ENCODE measurements around the gene DNAL4.

DNAL4 gene

GRCh38 chr22:38734421-38735100 is 59.4 kb downstream of the DNAL4 start:
- no peaks in the 10 kb centered on the region for H3K79me2 ChIP-seq (ENCODE audit: insufficient read depth, low read length)
- H2AFZ ChIP-seq (ENCODE audit: low read depth, low read length) = no peak overlapping the region
- peaks cover 98% of the 10 kb centered on the region for H3K36me3 ChIP-seq (ENCODE audit: insufficient read depth, low read length)
- H4K20me1 ChIP-seq (ENCODE audit: insufficient read depth, low read length) = peaks cover 51% of the 10 kb centered on the region
- no peaks in the 10 kb centered on the region for H3K4me1 ChIP-seq (ENCODE audit: insufficient read depth, low read length)
- H3K4me3 ChIP-seq (ENCODE audit: low read depth in 1 of 2, low read length in 2 of 2) = no peak overlapping the region
- no peak overlapping the region for H3K27ac ChIP-seq (ENCODE audit: low read length)
- H3K4me2 ChIP-seq (ENCODE audit: insufficient read depth, low read length) = no peak overlapping the region
- H3K27me3 ChIP-seq (ENCODE audit: insufficient read depth, low read length, poor library complexity) = no peaks in the 10 kb centered on the region
- no peaks in the 10 kb centered on the region for H3K9me3 ChIP-seq (ENCODE audit: insufficient read depth, low read length, severe bottlenecking)
- ATAC-seq (ENCODE audit: insufficient read depth, low read depth) (no peak), DNase-seq (no peak)
- TF ChIP-seq CTCF (IDR thresholded peaks at IDR 0.05; ENCODE audit: borderline replicate concordance, extremely low read depth, low read length, poor library complexity, severe bottlenecking) (no peak), EZH2 (IDR thresholded peaks at IDR 0.05; ENCODE audit: borderline replicate concordance, low read depth, low read length, severe bottlenecking) (no peak)
- no peak overlapping the region for H3K9ac ChIP-seq (ENCODE audit: low read depth, low read length)

- Histone ChIP-seq H3K27ac (ENCODE audit: low read length) (no peak overlapping the region), H2AFZ (ENCODE audit: low read depth, low read length) (no peak overlapping the region), H3K36me3 (ENCODE audit: insufficient read depth, low read length) (peaks cover 98% of the 10 kb centered on the region), H3K4me1 (ENCODE audit: insufficient read depth, low read length) (no peaks in the 10 kb centered on the region), H3K27me3 (ENCODE audit: insufficient read depth, low read length, poor library complexity) (no peaks in the 10 kb centered on the region), H3K79me2 (ENCODE audit: insufficient read depth, low read length) (no peaks in the 10 kb centered on the region), H3K9me3 (ENCODE audit: insufficient read depth, low read length, severe bottlenecking) (no peaks in the 10 kb centered on the region), H4K20me1 (ENCODE audit: insufficient read depth, low read length) (peaks cover 46% of the 10 kb centered on the region), H3K4me3 (ENCODE audit: low read depth in 1 of 2, low read length in 2 of 2) (no peak overlapping the region), H3K4me2 (ENCODE audit: insufficient read depth, low read length) (no peak overlapping the region), H3K9ac (ENCODE audit: low read depth, low read length) (no peak overlapping the region)
- no peak for ATAC-seq (ENCODE audit: insufficient read depth, low read depth)
- TF ChIP-seq EZH2 (IDR thresholded peaks at IDR 0.05; ENCODE audit: borderline replicate concordance, low read depth, low read length, severe bottlenecking) = no peak
- TF ChIP-seq CTCF (IDR thresholded peaks at IDR 0.05; ENCODE audit: borderline replicate concordance, extremely low read depth, low read length, poor library complexity, severe bottlenecking) = no peak
- DNase-seq = no peak
These were observed 60.1 kb downstream of the DNAL4 start for GRCh38 chr22:38733724-38734381.

- Histone ChIP-seq H3K4me2 (ENCODE audit: insufficient read depth, low read length) (no peak overlapping the region), H3K9me3 (ENCODE audit: insufficient read depth, low read length, severe bottlenecking) (no peaks in the 10 kb centered on the region), H3K9ac (ENCODE audit: low read depth, low read length) (no peak overlapping the region), H3K4me1 (ENCODE audit: insufficient read depth, low read length) (no peaks in the 10 kb centered on the region), H3K79me2 (ENCODE audit: insufficient read depth, low read length) (no peaks in the 10 kb centered on the region), H3K36me3 (ENCODE audit: insufficient read depth, low read length) (peaks cover 98% of the 10 kb centered on the region), H3K4me3 (ENCODE audit: low read depth in 1 of 2, low read length in 2 of 2) (no peak overlapping the region), H2AFZ (ENCODE audit: low read depth, low read length) (no peak overlapping the region), H3K27ac (ENCODE audit: low read length) (no peak overlapping the region), H3K27me3 (ENCODE audit: insufficient read depth, low read length, poor library complexity) (no peaks in the 10 kb centered on the region), H4K20me1 (ENCODE audit: insufficient read depth, low read length) (peaks cover 46% of the 10 kb centered on the region)
- ATAC-seq (ENCODE audit: insufficient read depth, low read depth) = peak; percentile 74
- TF ChIP-seq EZH2 (IDR thresholded peaks at IDR 0.05; ENCODE audit: borderline replicate concordance, low read depth, low read length, severe bottlenecking) = no peak
- TF ChIP-seq CTCF (IDR thresholded peaks at IDR 0.05; ENCODE audit: borderline replicate concordance, extremely low read depth, low read length, poor library complexity, severe bottlenecking) = peak; percentile 83
- peak; percentile 62 for DNase-seq
These were observed 60.6 kb downstream of the DNAL4 start for GRCh38 chr22:38733329-38733723.
